Neural cell (in vitro differentiated cells): ENCODE results near the gene SLC6A19. TPM values are rescaled to one million over a fixed set of nuclear protein-coding genes. Genes with fewer than 3 reads are reported as not detected.

ENCODE experiments used
- H2AFZ ChIP-seq: fragments of 200-600, 300-800 bp; sonication (generic), shearing (Covaris generic); 2 replicates; pipeline ENCODE4 v1.6.0; 2014; ENCODE audit warnings: low read depth, mild to moderate bottlenecking, antibody characterized with exemption, low read length, moderate library complexity
- H3F3A ChIP-seq: fragments of 200-600 bp; shearing (Covaris generic); 2 replicates; pipeline ENCODE4 v1.6.1; 2016; ENCODE audit warnings: mild to moderate bottlenecking, moderate library complexity, mixed read lengths, antibody characterized with exemption, low read length; ENCODE audit not compliant: insufficient read depth, poor library complexity, severe bottlenecking
- H3K27ac ChIP-seq: fragments of 200-600, 300-800 bp; sonication (generic), shearing (Covaris generic); 2 replicates; pipeline ENCODE4 v1.5.1; 2014; ENCODE audit warnings: mild to moderate bottlenecking, low read length, moderate library complexity
- H3K27me3 ChIP-seq: fragments of 300-800, 200-600 bp; sonication (generic), shearing (Covaris generic); 2 replicates; pipeline ENCODE4 v1.6.0; 2014; ENCODE audit warnings: mild to moderate bottlenecking, low read depth, low read length, moderate library complexity; ENCODE audit not compliant: insufficient read depth
- H3K36me3 ChIP-seq: fragments of 300-800, 200-600 bp; sonication (generic), shearing (Covaris generic); 2 replicates; pipeline ENCODE4 v1.5.1; 2014; ENCODE audit warnings: mild to moderate bottlenecking, antibody characterized with exemption, low read length, moderate library complexity; ENCODE audit not compliant: insufficient read depth
- H3K4me2 ChIP-seq: fragments of 300-800, 200-600 bp; sonication (generic), shearing (Covaris generic); 2 replicates; pipeline ENCODE4 v1.6.0; 2014; ENCODE audit warnings: mild to moderate bottlenecking, low read length
- H3K4me3 ChIP-seq: fragments of 300-800, 200-600 bp; sonication (generic), shearing (Covaris generic); 2 replicates; pipeline ENCODE4 v1.5.1; 2014; ENCODE audit warnings: mild to moderate bottlenecking, low read length, moderate library complexity
- H3K79me2 ChIP-seq: fragments of 200-600 bp; shearing (Covaris generic); replicated peaks from 2 replicates; pipeline ENCODE4 v1.6.0; 2014; ENCODE audit warnings: mild to moderate bottlenecking, low read length, moderate library complexity; ENCODE audit not compliant: insufficient read depth
- H3K9ac ChIP-seq: fragments of 300-800, 200-600 bp; sonication (generic), shearing (Covaris generic); 2 replicates; pipeline ENCODE4 v1.6.1; 2016; ENCODE audit warnings: mild to moderate bottlenecking, low read length, mixed read lengths
- H3K9me2 ChIP-seq: fragments of 200-600 bp; shearing (Covaris generic); 2 replicates; pipeline ENCODE4 v1.6.1; 2016; ENCODE audit warnings: mild to moderate bottlenecking, low read length, mixed read lengths; ENCODE audit not compliant: insufficient read depth
- H3K9me3 ChIP-seq: fragments of 200-600, 300-800 bp; sonication (generic), shearing (Covaris generic); 2 replicates; pipeline ENCODE4 v1.6.1; 2016; ENCODE audit warnings: mild to moderate bottlenecking, mixed run types, low read length, moderate library complexity, mixed read lengths
- H4K20me1 ChIP-seq: fragments of 200-600 bp; shearing (Covaris generic); 2 replicates; pipeline ENCODE4 v1.6.1; 2016; ENCODE audit warnings: mild to moderate bottlenecking, mixed run types; ENCODE audit not compliant: insufficient read depth
- EP300 ChIP-seq: fragments of 450-650 bp; conservative IDR thresholded peaks from 2 replicates; pipeline ENCODE4 v1.6.1; 2014; ENCODE audit warnings: antibody characterized with exemption, mild to moderate bottlenecking, moderate library complexity; ENCODE audit not compliant: poor library complexity, severe bottlenecking
- EZH2 ChIP-seq: fragments of 200-600, 300-800 bp; shearing (Covaris generic), sonication (generic); IDR thresholded peaks from 2 replicates; pipeline ENCODE4 v1.6.1; 2014; ENCODE audit warnings: antibody characterized with exemption, low read length, borderline replicate concordance, mild to moderate bottlenecking; ENCODE audit not compliant: insufficient read depth, poor library complexity, severe bottlenecking
- MXI1 ChIP-seq: fragments of 450-650 bp; conservative IDR thresholded peaks from 2 replicates; pipeline ENCODE4 v1.6.1; 2014; ENCODE audit warnings: antibody characterized with exemption, mild to moderate bottlenecking; ENCODE audit not compliant: poor library complexity, severe bottlenecking
- POLR2AphosphoS5 ChIP-seq: IDR thresholded peaks from 2 replicates; pipeline ENCODE4 v1.6.1; 2012
- RAD21 ChIP-seq: fragments of 450-650 bp; conservative IDR thresholded peaks from 2 replicates; pipeline ENCODE4 v1.6.1; 2014; ENCODE audit warnings: antibody characterized with exemption, mild to moderate bottlenecking, moderate library complexity
- SMC3 ChIP-seq: fragments of 450-650 bp; conservative IDR thresholded peaks from 2 replicates; pipeline ENCODE4 v1.6.1; 2014; ENCODE audit warnings: antibody characterized with exemption, mild to moderate bottlenecking, moderate library complexity; ENCODE audit not compliant: poor library complexity
- TAF1 ChIP-seq: IDR thresholded peaks from 2 replicates; pipeline ENCODE4 v1.6.1; 2012; ENCODE audit warnings: low read depth
- polyA plus RNA-seq: library from polyadenylated mRNA; depleted of rRNA; stranded (reverse); fragments of >200 nt; gene quantifications from 2 replicates; pipeline ENCODE4 v1.2.3, GENCODE V29; 2014
- TF ChIP-seq, protein P1 (sequence below): IDR thresholded peaks from 2 replicates; pipeline ENCODE4 v1.6.1; 2012; ENCODE audit warnings: borderline replicate concordance
- TF ChIP-seq, protein P2 (sequence below): fragments of 450-650 bp; IDR thresholded peaks from 2 replicates; pipeline ENCODE4 v1.5.1; 2014; ENCODE audit warnings: antibody characterized with exemption, mild to moderate bottlenecking, moderate library complexity; ENCODE audit not compliant: poor library complexity, severe bottlenecking

Gene SLC6A19
- polyA plus RNA-seq, 1 donor from 2014 or later = not detected

DNA sequence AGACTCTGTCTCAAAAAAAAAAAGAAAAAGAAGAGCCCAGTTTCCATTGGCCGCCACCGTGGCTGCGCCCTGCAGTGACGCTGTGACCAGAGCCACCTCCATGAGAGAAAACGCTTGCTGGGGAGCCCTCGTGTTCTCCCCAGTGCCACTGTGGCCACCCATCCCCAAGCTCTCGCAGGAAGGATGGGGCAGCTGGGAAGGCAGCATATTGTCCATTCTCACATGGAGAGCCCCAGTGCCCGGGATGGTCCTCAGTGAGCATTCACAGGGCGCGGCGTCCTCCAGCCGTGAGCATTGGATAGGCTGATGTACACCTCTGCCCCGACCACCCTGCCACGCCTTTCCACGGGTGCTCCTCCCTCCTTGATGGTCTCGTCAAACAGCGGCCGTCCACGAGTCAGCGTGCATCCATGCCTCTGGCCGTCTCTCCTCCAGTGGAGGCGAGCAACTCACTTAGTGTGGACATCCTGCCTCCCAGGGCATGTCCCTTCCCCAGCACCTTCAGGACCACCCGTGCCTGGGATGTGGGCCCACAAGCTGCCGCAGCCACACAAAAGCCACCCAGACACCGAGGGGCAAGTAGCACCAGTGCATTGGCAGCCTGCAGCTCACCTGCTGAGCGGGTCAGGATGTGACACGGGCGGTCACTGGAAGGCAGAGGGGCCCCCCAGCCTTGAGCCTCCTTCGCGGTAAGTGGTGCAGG, 23.4 kb upstream of the SLC6A19 start:
- Histone ChIP-seq H3K9me3 (no peaks in the 10 kb centered on the region), H3K9ac (no peak overlapping the region), H3K9me2 (no peaks in the 10 kb centered on the region), H3K79me2 (no peaks in the 10 kb centered on the region), H3K4me3 (no peak overlapping the region), H3K36me3 (no peaks in the 10 kb centered on the region), H2AFZ (no peak overlapping the region), H3K27ac (no peak overlapping the region), H3K4me2 (no peak overlapping the region), H4K20me1 (no peaks in the 10 kb centered on the region), H3F3A (no peaks in the 10 kb centered on the region), H3K27me3 (no peaks in the 10 kb centered on the region)
- TF ChIP-seq MXI1 = no peak
- TF ChIP-seq TAF1 = no peak
- no peak for TF ChIP-seq RAD21
- TF ChIP-seq EP300 = no peak
- no peak for TF ChIP-seq POLR2AphosphoS5
- TF ChIP-seq SMC3 = no peak
- TF ChIP-seq, protein P1, sequence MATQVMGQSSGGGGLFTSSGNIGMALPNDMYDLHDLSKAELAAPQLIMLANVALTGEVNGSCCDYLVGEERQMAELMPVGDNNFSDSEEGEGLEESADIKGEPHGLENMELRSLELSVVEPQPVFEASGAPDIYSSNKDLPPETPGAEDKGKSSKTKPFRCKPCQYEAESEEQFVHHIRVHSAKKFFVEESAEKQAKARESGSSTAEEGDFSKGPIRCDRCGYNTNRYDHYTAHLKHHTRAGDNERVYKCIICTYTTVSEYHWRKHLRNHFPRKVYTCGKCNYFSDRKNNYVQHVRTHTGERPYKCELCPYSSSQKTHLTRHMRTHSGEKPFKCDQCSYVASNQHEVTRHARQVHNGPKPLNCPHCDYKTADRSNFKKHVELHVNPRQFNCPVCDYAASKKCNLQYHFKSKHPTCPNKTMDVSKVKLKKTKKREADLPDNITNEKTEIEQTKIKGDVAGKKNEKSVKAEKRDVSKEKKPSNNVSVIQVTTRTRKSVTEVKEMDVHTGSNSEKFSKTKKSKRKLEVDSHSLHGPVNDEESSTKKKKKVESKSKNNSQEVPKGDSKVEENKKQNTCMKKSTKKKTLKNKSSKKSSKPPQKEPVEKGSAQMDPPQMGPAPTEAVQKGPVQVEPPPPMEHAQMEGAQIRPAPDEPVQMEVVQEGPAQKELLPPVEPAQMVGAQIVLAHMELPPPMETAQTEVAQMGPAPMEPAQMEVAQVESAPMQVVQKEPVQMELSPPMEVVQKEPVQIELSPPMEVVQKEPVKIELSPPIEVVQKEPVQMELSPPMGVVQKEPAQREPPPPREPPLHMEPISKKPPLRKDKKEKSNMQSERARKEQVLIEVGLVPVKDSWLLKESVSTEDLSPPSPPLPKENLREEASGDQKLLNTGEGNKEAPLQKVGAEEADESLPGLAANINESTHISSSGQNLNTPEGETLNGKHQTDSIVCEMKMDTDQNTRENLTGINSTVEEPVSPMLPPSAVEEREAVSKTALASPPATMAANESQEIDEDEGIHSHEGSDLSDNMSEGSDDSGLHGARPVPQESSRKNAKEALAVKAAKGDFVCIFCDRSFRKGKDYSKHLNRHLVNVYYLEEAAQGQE = no peak
- TF ChIP-seq EZH2 = no peak
- TF ChIP-seq, protein P2, sequence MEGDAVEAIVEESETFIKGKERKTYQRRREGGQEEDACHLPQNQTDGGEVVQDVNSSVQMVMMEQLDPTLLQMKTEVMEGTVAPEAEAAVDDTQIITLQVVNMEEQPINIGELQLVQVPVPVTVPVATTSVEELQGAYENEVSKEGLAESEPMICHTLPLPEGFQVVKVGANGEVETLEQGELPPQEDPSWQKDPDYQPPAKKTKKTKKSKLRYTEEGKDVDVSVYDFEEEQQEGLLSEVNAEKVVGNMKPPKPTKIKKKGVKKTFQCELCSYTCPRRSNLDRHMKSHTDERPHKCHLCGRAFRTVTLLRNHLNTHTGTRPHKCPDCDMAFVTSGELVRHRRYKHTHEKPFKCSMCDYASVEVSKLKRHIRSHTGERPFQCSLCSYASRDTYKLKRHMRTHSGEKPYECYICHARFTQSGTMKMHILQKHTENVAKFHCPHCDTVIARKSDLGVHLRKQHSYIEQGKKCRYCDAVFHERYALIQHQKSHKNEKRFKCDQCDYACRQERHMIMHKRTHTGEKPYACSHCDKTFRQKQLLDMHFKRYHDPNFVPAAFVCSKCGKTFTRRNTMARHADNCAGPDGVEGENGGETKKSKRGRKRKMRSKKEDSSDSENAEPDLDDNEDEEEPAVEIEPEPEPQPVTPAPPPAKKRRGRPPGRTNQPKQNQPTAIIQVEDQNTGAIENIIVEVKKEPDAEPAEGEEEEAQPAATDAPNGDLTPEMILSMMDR = no peak

DNA sequence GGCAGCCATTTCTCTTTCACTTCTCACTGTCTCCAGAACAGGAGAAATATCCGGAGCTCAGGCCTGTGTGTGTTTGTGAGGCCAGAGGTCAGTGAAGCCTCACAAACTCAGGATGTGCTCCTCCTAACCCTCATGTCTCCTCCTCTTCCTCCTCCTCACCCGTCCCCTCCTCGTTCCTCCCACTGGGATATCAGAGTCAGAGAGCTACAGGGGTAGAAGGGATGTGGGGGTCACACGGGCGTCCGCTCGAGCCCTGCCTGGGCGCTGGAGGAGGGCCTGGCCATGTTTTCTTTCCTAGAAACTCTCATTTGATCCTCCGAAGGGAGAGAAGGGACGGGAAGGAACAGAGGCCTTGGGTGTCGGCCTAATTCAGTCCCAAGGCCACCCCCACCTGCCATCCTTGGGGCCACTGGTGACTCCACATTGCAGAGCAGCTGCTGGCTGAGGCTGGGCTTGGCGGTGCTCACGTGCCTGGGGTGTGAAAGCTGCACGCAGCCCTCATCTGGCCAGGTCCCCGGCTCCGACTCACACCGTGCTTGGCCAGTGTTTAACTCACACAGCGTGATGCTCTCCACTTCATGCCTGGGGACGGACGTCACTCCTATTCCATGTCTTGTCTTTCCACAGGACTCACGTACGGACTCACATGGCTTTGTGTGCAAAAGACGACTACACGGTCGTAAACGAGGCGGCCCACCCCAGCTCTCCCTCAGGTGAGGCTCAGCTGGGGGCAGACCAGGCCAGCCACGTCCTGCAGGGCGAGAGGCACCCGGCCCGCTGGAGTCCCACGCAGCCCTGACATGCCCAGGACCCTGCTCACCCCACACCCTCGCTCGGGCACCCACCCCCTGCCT, 22.6 kb upstream of the SLC6A19 start:
- H3K9me2 ChIP-seq = no peaks in the 10 kb centered on the region
- H3K79me2 ChIP-seq = no peaks in the 10 kb centered on the region
- no peaks in the 10 kb centered on the region for H3K9me3 ChIP-seq
- H2AFZ ChIP-seq = no peak overlapping the region
- no peak for TF ChIP-seq EP300
- TF ChIP-seq, protein P2 = no peak
- TF ChIP-seq RAD21 = no peak
- TF ChIP-seq, protein P1 = no peak
- no peak for TF ChIP-seq EZH2
- no peak for TF ChIP-seq MXI1
- no peak for TF ChIP-seq POLR2AphosphoS5
- TF ChIP-seq SMC3 = no peak
- TF ChIP-seq TAF1 = no peak
- H3K9ac ChIP-seq = no peak overlapping the region
- H3K4me2 ChIP-seq = no peak overlapping the region
- no peak overlapping the region for H3K4me3 ChIP-seq
- no peaks in the 10 kb centered on the region for H3K27me3 ChIP-seq
- no peaks in the 10 kb centered on the region for H4K20me1 ChIP-seq
- H3K27ac ChIP-seq = no peak overlapping the region
- no peaks in the 10 kb centered on the region for H3F3A ChIP-seq
- no peaks in the 10 kb centered on the region for H3K36me3 ChIP-seq
